ENCODE measurements around the gene ASIC1. TPM values are rescaled to one million over a fixed set of nuclear protein-coding genes. Genes with fewer than 3 reads are reported as not detected.

The ASIC1 gene
- total and polyA plus RNA-seq, 2 experiments from 2014 or later: 0.76 to 1.5 TPM

DNA sequence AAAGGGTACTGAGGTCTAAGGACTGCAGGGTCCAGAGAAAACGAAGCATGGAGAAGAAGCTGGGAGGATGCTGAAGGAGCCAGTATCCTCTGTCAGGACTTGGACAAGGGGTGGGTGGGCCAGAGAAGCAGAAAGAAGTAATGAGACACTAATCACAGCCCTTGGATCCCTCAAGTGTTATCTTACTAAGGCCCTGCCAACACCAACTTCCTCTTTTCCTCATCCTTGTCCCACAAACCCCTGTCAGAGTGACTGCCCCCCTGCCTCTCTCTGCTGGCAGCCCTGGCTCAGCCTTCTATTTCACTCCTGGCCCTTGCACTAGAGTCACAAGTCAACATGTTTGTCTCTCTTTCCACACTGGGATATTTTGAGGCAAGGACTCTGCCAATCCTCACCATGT is 3.8 kb upstream of the ASIC1 start:
- H3K27me3 ChIP-seq (ENCODE audit: insufficient read depth): peaks cover 98% of the 10 kb centered on the region
- H3K4me1 Mint-ChIP-seq: peaks cover 33% of the 10 kb centered on the region
- no peaks in the 10 kb centered on the region; the same call in 2 of the 3 replicates for H3K36me3 Mint-ChIP-seq (ENCODE audit: low read depth)
- no peak overlapping the region for H3K4me3 Mint-ChIP-seq
- no peak overlapping the region for H3K27ac ChIP-seq (ENCODE audit: low read depth)
- H3K4me3 ChIP-seq: no peak overlapping the region
- no peak overlapping the region for H2AFZ ChIP-seq
- no peaks in the 10 kb centered on the region for H3K36me3 ChIP-seq (ENCODE audit: insufficient read depth)
- H3K27me3 Mint-ChIP-seq (ENCODE audit: insufficient read depth, low read depth, poor library complexity): peaks cover 76% of the 10 kb centered on the region
- H3K27ac Mint-ChIP-seq: no peak overlapping the region
- H3K9me2 ChIP-seq (ENCODE audit: insufficient read depth): no peaks in the 10 kb centered on the region
- peaks cover 17% of the 10 kb centered on the region for H3K4me1 ChIP-seq (ENCODE audit: insufficient read depth)
- ATAC-seq: no peak
- TF ChIP-seq NANOG (IDR thresholded peaks at IDR 0.05; ENCODE audit: borderline replicate concordance): no peak
- no peak for DNase-seq (ENCODE audit: low spot score)
- no peaks in the 10 kb centered on the region for H3K79me2 ChIP-seq (replicated peaks; ENCODE audit: insufficient read depth)
- H3K4me2 ChIP-seq: no peak overlapping the region
- peaks cover 14% of the 10 kb centered on the region for H3F3A ChIP-seq (replicated peaks; ENCODE audit: low read depth)
- H4K20me1 ChIP-seq (replicated peaks; ENCODE audit: insufficient read depth): no peaks in the 10 kb centered on the region
- no peaks in the 10 kb centered on the region; the same call in none of the 3 replicates for H3K9me3 Mint-ChIP-seq

GRCh38 chr12:50055831-50056638 is 1.4 kb upstream of the ASIC1 start:
- Histone ChIP-seq H3K4me3 (peak overlapping the region; percentile 77), H3K27ac (ENCODE audit: low read depth) (no peak overlapping the region), H2AFZ (peak overlapping the region; percentile 85), H3K4me2 (peak overlapping the region; percentile 94), H3K4me1 (ENCODE audit: insufficient read depth) (peaks cover 17% of the 10 kb centered on the region), H4K20me1 (replicated peaks; ENCODE audit: insufficient read depth) (no peaks in the 10 kb centered on the region), H3F3A (replicated peaks; ENCODE audit: low read depth) (peaks cover 14% of the 10 kb centered on the region), H3K27me3 (ENCODE audit: insufficient read depth) (peaks cover 99% of the 10 kb centered on the region), H3K36me3 (ENCODE audit: insufficient read depth) (no peaks in the 10 kb centered on the region), H3K9me2 (ENCODE audit: insufficient read depth) (no peaks in the 10 kb centered on the region), H3K79me2 (replicated peaks; ENCODE audit: insufficient read depth) (no peaks in the 10 kb centered on the region)
- Mint-ChIP-seq H3K4me3 (peak overlapping the region; percentile 85), H3K36me3 (ENCODE audit: low read depth) (no peaks in the 10 kb centered on the region; the same call in 2 of the 3 replicates), H3K4me1 (peaks cover 34% of the 10 kb centered on the region), H3K27ac (no peak overlapping the region), H3K9me3 (no peaks in the 10 kb centered on the region; the same call in none of the 3 replicates), H3K27me3 (ENCODE audit: insufficient read depth, low read depth, poor library complexity) (peaks cover 75% of the 10 kb centered on the region)
- TF ChIP-seq EZH2 (IDR thresholded peaks at IDR 0.05; ENCODE audit: low read depth, unreplicated experiment) (peak; percentile 30), CTCF (conservative IDR thresholded peaks at IDR 0.05; ENCODE audit: low read depth in 2 of 2) (peak; percentile 83 to 99), POLR2AphosphoS5 (IDR thresholded peaks at IDR 0.05; ENCODE audit: low read depth) (no peak)
- ATAC-seq (peak; percentile 45), DNase-seq (ENCODE audit: low spot score) (peak; percentile 84)

DNA sequence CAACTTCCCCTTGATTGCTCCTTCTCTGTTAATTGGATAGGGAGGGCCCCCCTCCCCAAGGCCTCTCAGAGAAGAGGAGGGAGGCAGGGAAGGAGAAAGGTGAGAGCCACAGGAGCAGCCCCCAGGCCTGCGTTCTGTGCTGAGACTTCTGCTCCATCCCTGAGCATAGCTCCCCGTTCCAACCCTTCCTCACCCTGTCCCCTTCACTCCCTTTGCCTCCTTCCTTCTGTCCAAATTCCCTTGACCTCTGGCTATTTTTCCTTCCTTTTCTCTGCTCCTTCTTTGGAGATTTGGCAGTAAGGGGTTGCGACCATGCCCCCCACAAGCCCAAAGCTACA is 788 bp upstream of the ASIC1 start:
- no peaks in the 10 kb centered on the region for H4K20me1 ChIP-seq (replicated peaks; ENCODE audit: insufficient read depth)
- ATAC-seq: peak; percentile 10

More for the DNA sequence above, 788 bp upstream of the ASIC1 start:
- no peaks in the 10 kb centered on the region; the same call in none of the 3 replicates for H3K9me3 Mint-ChIP-seq
- Histone ChIP-seq H3K79me2 (replicated peaks; ENCODE audit: insufficient read depth) (no peaks in the 10 kb centered on the region), H3K9me2 (ENCODE audit: insufficient read depth) (no peaks in the 10 kb centered on the region), H2AFZ (peak overlapping the region; percentile 85), H3F3A (replicated peaks; ENCODE audit: low read depth) (peaks cover 11% of the 10 kb centered on the region), H3K27me3 (ENCODE audit: insufficient read depth) (peaks cover 99% of the 10 kb centered on the region), H3K4me2 (peak overlapping the region; percentile 94), H3K4me1 (ENCODE audit: insufficient read depth) (peaks cover 13% of the 10 kb centered on the region), H3K27ac (ENCODE audit: low read depth) (no peak overlapping the region), H3K4me3 (peak overlapping the region; percentile 77), H3K36me3 (ENCODE audit: insufficient read depth) (no peaks in the 10 kb centered on the region)
- no peaks in the 10 kb centered on the region; the same call in 2 of the 3 replicates for H3K36me3 Mint-ChIP-seq (ENCODE audit: low read depth)
- H3K4me1 Mint-ChIP-seq: peaks cover 30% of the 10 kb centered on the region
- H3K27ac Mint-ChIP-seq: no peak overlapping the region
- TF ChIP-seq ETS1 (IDR thresholded peaks at IDR 0.05): no peak
- no peak for DNase-seq (ENCODE audit: low spot score)
- H3K27me3 Mint-ChIP-seq (ENCODE audit: insufficient read depth, low read depth, poor library complexity): peaks cover 71% of the 10 kb centered on the region
- peak overlapping the region; percentile 85 for H3K4me3 Mint-ChIP-seq
